Activated CD4-positive, alpha-beta T cell treated with anti-CD3 and anti-CD28 coated beads, Interleukin-2, amount 50 U/mL, for 48 hours (primary cell): ENCODE data around the gene NCKAP1.

ENCODE experiments used
- DNase-seq, 2 experiments: peaks; one replicate each; pipeline ENCODE4 v3.0.0-alpha.2; 2020

The NCKAP1 gene

GRCh38 chr2:182946958-182947369 is 91.3 kb downstream of the NCKAP1 start:
- DNase-seq: no peak

GRCh38 chr2:182943339-182943738 is 94.9 kb downstream of the NCKAP1 start:
- DNase-seq: no peak

GRCh38 chr2:182942756-182943155 is 95.5 kb downstream of the NCKAP1 start:
- DNase-seq: no peak

- no peak for DNase-seq
Observed at GRCh38 chr2:182941919-182942318, 96.3 kb downstream of the NCKAP1 start.

- no peak for DNase-seq
Observed at GRCh38 chr2:182941121-182941722, 97.0 kb downstream of the NCKAP1 start.

- DNase-seq: no peak
Observed at GRCh38 chr2:182937870-182938269, 100.4 kb downstream of the NCKAP1 start.

GRCh38 chr2:182933629-182934028 is 104.6 kb downstream of the NCKAP1 start:
- DNase-seq: no peak

GRCh38 chr2:182929972-182930371 is 108.3 kb downstream of the NCKAP1 start:
- no peak for DNase-seq

- DNase-seq: no peak
Observed at GRCh38 chr2:182924306-182924705, 114.0 kb downstream of the NCKAP1 start.

- DNase-seq: no peak
Observed at GRCh38 chr2:182921234-182921633, 117.0 kb downstream of the NCKAP1 start.

- DNase-seq: no peak
Observed at GRCh38 chr2:182920631-182921056, 117.6 kb downstream of the NCKAP1 start.

- no peak for DNase-seq
Observed at GRCh38 chr2:182920089-182920488, 118.2 kb downstream of the NCKAP1 start.

GRCh38 chr2:182918961-182919652 is 119.2 kb downstream of the NCKAP1 start:
- no peak for DNase-seq

- DNase-seq: no peak
Observed at GRCh38 chr2:182917924-182918323, 120.3 kb downstream of the NCKAP1 start.

GRCh38 chr2:182916417-182916816 is 121.8 kb downstream of the NCKAP1 start:
- no peak for DNase-seq

- DNase-seq: no peak
Observed at GRCh38 chr2:182915369-182916326, 122.6 kb downstream of the NCKAP1 start.

- DNase-seq: no peak
Observed at GRCh38 chr2:182914852-182915251, 123.4 kb downstream of the NCKAP1 start.

GRCh38 chr2:182913064-182913463 is 125.2 kb downstream of the NCKAP1 start:
- DNase-seq: no peak

GRCh38 chr2:182912518-182912915 is 125.7 kb downstream of the NCKAP1 start:
- no peak for DNase-seq

- no peak for DNase-seq
Observed at GRCh38 chr2:182911813-182912517, 126.3 kb downstream of the NCKAP1 start.

- no peak for DNase-seq
Observed at GRCh38 chr2:182910965-182911364, 127.3 kb downstream of the NCKAP1 start.

GRCh38 chr2:182907081-182907830 is 131.0 kb downstream of the NCKAP1 start:
- no peak for DNase-seq
